Islet of Langerhans (tissue), 1 donor: ENCODE results near the gene SERPINE2.

Experiments used
- FAIRE-seq: peaks from one replicate; lab custom pipeline; 2011; peaks lifted over from hg19 to GRCh38; lab: Jason Lieb, UNC

The SERPINE2 gene

GRCh38 chr2:224039080-224039769 lies at the start of gene SERPINE2:
Gene SERPINE2, minus strand, starts transcription at chr2:224039286. Its CDS starts 37,386 bp downstream, at chr2:224001900.
- no peak for FAIRE-seq

DNA sequence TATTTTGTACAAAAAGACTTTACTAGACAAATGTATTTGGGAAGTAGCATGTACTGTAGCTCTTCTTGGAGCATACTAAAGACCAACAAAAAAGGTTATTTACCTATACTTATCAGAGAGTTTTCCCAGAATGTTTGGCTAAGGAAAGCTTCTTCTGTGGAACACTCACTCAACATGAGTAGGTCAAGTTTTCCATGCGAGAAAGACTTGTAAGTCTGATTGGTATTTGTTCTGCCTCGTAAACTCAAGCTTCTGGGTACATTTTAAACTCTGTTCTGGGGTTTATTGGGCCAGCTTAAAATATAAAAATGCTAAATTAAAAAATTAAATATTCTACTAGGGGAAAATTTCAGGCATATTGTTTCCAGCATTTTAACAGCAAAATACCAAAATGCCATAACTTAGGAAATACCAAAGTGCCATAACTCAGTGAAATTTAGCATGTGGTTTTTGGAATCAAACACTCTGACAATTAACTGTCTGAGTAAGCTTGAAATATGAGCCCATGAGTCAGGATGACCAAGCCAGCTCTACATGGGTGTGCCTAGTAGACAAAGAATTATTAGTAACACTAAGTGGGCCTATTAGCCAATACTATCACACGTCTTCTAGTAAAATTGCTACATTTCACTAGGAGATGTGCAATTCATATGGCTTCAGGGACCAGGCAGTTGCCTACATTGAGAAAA lies 47.3 kb upstream of the SERPINE2 start:
- no peak for FAIRE-seq

DNA sequence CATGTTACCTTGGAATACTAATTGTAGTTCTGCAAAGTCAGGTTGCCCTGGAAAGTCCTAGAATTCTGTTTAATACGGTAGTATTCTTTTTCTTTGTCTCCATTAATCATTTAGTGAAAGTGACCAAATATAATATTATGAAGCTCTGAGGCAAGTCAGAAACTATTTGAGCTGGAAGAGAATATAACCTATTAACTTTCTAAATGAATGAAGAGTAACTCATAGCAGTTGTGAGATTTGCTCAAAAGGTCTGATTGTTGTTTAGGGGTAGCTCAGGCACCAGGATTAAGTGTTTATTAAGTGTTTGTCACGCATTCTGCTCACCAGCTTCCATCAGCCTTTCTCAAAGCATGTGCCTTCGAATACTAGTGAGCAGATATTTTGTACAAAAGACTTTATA lies 46.7 kb upstream of the SERPINE2 start:
- no peak for FAIRE-seq

GRCh38 chr2:224085246-224085645 lies 46.2 kb upstream of the SERPINE2 start:
- no peak for FAIRE-seq

- FAIRE-seq: no peak
Measured at GRCh38 chr2:224084266-224084892, 45.3 kb upstream of the SERPINE2 start.

- no peak for FAIRE-seq
Measured at GRCh38 chr2:224083638-224084037, 44.6 kb upstream of the SERPINE2 start.

GRCh38 chr2:224078656-224079055 lies 39.6 kb upstream of the SERPINE2 start:
- no peak for FAIRE-seq

DNA sequence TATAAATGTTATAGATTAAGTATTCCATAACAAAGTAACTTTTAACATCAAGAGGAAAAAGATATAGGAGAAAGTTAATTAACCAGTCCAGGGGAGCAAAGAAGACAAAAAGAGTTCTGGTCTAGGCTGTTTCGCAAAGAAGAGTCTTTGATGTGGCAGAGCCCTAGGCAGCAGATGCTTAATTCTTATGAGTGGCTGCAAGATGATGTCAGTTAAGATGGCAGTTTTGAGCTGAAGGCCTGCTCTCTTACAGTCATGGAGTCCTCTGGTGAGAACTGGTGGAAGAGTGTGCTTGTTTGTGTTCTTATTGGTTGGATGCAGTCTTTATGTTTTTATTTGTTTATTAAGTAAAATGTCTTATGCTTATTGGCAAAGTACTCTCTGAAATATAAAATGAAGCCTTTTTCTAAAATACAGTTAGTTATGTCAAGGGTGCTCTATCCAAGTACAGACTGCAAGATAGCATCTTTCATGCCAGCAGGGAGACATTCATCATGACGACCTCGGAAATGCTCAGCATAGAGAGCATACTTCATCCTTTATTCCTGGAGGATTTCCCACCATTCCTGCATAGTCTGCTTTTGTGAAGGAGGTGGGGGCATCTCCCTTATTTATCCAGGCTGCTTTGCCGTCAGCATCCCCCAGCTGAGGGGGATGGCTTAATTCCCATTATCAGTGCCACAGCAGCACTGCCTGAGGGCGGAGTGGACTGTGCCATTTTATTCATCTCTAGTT lies 38.9 kb upstream of the SERPINE2 start:
- FAIRE-seq: no peak

- no peak for FAIRE-seq
Measured at GRCh38 chr2:224075588-224075987, 36.5 kb upstream of the SERPINE2 start.

DNA sequence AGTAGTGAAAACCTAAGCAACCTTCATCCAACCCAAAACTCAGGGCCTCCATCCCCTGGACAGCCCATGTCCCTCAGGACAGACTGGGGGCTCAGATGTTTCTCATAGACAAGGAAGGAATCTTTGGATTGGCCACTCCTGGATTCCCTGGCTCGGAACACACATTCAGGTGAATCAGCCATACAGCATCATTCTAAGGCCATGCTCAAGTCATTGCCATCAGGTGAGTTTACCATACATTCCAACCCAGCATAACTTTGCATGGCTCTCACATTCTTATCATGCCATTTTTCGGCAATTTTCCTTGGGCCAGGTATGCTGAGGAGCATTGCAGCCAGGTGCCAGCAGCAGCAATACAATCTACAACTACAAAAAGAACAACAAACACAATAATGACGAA lies 34.6 kb upstream of the SERPINE2 start:
- FAIRE-seq: no peak

DNA sequence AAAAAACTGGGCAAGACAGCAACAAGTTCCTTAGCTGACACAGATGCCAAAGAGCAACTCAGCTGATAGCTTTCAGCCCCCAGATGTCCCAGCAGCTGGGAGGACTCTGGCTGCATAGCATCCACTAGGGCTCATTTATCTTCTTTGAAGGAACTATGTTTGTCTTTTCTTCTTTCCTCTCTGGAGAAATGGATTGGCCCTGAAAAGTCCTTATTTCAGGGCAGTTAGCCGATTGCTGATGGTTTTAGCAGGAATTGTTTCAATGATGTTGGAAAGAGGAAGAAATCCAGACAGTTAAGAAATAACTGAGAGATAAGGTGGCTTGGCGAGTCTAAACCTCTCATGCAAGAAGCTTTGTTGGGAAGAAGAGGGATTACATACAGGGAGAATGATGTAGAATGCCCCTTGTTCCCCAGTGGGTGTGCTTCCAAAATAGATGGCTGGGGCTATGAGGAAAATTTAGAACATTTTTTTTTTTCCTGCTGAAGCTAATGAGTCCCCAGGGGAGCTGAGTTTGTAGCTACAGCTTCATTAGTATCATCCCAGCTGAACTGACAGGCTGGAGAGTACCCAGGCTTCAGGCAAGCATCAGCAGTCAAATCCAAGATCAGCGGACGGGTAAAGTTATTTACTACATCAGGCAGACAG lies 33.6 kb upstream of the SERPINE2 start:
- FAIRE-seq: no peak

GRCh38 chr2:224069172-224069571 lies 30.1 kb upstream of the SERPINE2 start:
- no peak for FAIRE-seq

GRCh38 chr2:224063298-224063648 lies 24.2 kb upstream of the SERPINE2 start:
- no peak for FAIRE-seq

GRCh38 chr2:224062481-224063297 lies 23.6 kb upstream of the SERPINE2 start:
- FAIRE-seq: no peak

GRCh38 chr2:224060783-224061482 lies 21.8 kb upstream of the SERPINE2 start:
- FAIRE-seq: no peak

DNA sequence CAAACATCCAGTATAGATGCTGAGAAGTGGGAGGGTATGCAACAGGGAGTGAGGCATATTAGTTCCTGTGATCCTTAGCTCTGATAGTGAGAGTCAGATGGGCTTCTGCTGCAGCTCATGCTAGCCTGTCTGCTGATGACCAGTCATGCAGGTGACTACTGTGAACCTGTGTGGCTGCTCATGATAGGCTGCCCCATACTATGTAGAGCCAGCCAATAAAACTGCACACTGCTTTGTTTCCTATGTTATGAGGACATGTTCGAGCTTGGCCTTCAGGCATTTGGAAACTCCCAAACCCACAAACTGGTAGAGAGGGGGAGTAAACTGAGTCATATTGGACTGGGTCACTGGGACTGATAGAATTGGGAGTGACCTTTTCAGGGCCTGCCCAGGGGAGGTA lies 20.1 kb upstream of the SERPINE2 start:
- FAIRE-seq: no peak

DNA sequence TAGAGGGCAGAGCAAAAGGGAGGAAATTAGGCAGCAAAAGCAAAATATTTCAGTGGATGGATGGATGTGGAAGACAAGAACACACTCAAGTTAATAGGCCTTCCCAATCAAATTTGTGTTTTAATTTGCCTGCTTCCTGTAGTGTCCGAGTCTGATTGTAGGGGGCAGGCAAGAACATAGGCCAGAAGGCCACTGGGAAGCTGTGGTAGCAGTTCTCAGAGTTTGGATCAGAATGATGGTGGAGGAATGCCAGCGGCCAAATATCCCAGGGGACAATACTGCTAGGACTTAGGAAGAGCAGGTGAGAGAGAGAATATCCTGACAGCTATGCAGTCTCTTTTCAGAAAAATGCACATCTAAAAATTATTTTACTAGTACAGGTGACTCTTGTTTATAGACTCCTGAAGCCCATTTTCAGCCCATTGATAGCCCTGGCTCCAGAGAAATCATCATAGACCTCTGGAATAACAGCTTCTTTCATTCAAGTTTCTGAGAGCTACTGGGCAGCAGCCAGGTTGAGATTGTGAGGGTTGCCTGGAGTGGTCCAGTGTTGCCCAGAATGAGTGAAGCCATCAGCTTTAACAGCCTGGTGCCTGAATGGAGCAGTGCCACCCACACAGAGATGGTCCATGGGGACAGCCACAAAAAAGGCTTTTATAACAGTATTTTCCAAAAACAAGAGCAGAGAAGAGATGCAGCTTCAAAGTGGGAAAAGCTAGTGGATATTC lies 19.1 kb upstream of the SERPINE2 start:
- no peak for FAIRE-seq

GRCh38 chr2:224056889-224057288 lies 17.8 kb upstream of the SERPINE2 start:
- FAIRE-seq: no peak

- FAIRE-seq: no peak
Measured at GRCh38 chr2:224055101-224055500, 16.0 kb upstream of the SERPINE2 start.

DNA sequence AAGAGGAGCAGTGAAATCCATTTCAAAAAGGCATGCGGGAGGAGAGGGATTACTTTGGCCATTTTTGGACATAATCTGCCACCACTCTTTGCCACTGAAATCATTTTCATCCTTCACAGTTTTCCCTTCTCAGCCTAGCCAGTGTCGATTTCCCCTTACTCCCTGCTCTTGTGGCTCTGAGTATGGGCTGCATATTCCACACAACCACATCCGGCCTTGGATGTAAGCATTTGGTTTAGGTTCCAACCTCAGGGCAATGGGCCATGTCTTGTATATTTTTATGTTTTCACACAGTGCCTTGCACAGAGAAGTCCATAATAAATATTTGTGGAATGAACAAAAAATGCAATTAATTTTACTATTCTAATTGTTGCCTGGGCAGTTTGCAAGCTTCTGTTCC lies 7.7 kb upstream of the SERPINE2 start:
- FAIRE-seq: no peak
